ENCODE results near the gene LRTM1. TPM values are rescaled to one million over a fixed set of nuclear protein-coding genes. Genes with fewer than 3 reads are reported as not detected.

The LRTM1 gene
- total RNA-seq, 1 experiment from 2014 or later: not detected

GRCh38 chr3:54888162-54888561, 39.7 kb downstream of the LRTM1 start:
- WGBS (ENCODE audit: extremely low coverage, insufficient read length, low lambda C conversion rate): no CpG with 5 or more reads among the region's 9 CpGs
- H4K20me1 ChIP-seq (ENCODE audit: control insufficient read depth, insufficient read depth, insufficient read length): no peaks in the 10 kb centered on the region
- no peak for DNase-seq
- Mint-ChIP-seq H3K4me3 (no peak overlapping the region), H3K4me1 (peaks cover 23% of the 10 kb centered on the region in 2 experiments), H3K27ac (no peak overlapping the region), H3K36me3 (ENCODE audit: insufficient read depth in 1 of 3, low read depth in 3 of 3) (peaks cover 0 to 12% (median 10%) of the 10 kb centered on the region in 3 experiments; a peak in 4 of 7 replicates), H3K27me3 (ENCODE audit: low read depth) (no peaks in the 10 kb centered on the region), H3K9me3 (no peaks in the 10 kb centered on the region; a peak in 1 of 5 replicates)
- no peak overlapping the region for H2AK5ac ChIP-seq (ENCODE audit: insufficient read length, low read length)
- H3K23ac ChIP-seq (ENCODE audit: insufficient read length, low read depth, low read length): no peak overlapping the region
- H3K18ac ChIP-seq (ENCODE audit: insufficient read length, low read depth, low read length): no peak overlapping the region
- no peaks in the 10 kb centered on the region for H3K79me1 ChIP-seq (ENCODE audit: insufficient read depth, low read depth, low read length, poor library complexity, severe bottlenecking)
- H3T11ph ChIP-seq (ENCODE audit: low read length): no peak overlapping the region
- no peak overlapping the region for H4K5ac ChIP-seq (ENCODE audit: insufficient read length, low read depth, low read length)
- no peak overlapping the region for H2BK12ac ChIP-seq (ENCODE audit: insufficient read length, low read depth, low read length)
- no peak overlapping the region for H2BK15ac ChIP-seq (ENCODE audit: low read depth, low read length)
- no peak overlapping the region for H3K4me2 ChIP-seq (ENCODE audit: insufficient read depth, insufficient read length, low read length)
- H3K14ac ChIP-seq (ENCODE audit: insufficient read depth, low read length): no peak overlapping the region
- no peaks in the 10 kb centered on the region for H3K9me3 ChIP-seq (ENCODE audit: control insufficient read depth, low read depth, low read length)
- no peaks in the 10 kb centered on the region for H3K27me3 ChIP-seq (ENCODE audit: insufficient read depth, low read length)
- H3K4ac ChIP-seq (ENCODE audit: low read depth, low read length): no peak overlapping the region
- H3K4me1 ChIP-seq (ENCODE audit: insufficient read depth, low read length): no peaks in the 10 kb centered on the region; the same call in 1 of the 2 replicates
- no peaks in the 10 kb centered on the region for H3K23me2 ChIP-seq (ENCODE audit: insufficient read length, low read depth, low read length, poor library complexity, severe bottlenecking)
- no peak overlapping the region for H4K8ac ChIP-seq (replicated peaks; ENCODE audit: insufficient read length, low read depth, low read length)
- no peak overlapping the region for H2BK120ac ChIP-seq (ENCODE audit: low read depth, low read length, poor library complexity, severe bottlenecking)
- no peak overlapping the region for H3K27ac ChIP-seq (ENCODE audit: insufficient read length, low read depth, low read length)
- no peak overlapping the region for H2BK5ac ChIP-seq (ENCODE audit: insufficient read length, low read length)
- H2BK20ac ChIP-seq (ENCODE audit: low read depth, low read length, poor library complexity, severe bottlenecking): no peak overlapping the region
- H3K9ac ChIP-seq (ENCODE audit: extremely low read depth, insufficient read length, low read length): no peak overlapping the region
- H2AFZ ChIP-seq (ENCODE audit: low read length): no peak overlapping the region
- H3K56ac ChIP-seq (ENCODE audit: insufficient read length, low read depth, low read length): no peak overlapping the region
- H4K91ac ChIP-seq (ENCODE audit: insufficient read length, low read depth, low read length): no peak overlapping the region
- no peaks in the 10 kb centered on the region for H3K79me2 ChIP-seq (ENCODE audit: insufficient read depth, low read length)
- TF ChIP-seq, protein P1, sequence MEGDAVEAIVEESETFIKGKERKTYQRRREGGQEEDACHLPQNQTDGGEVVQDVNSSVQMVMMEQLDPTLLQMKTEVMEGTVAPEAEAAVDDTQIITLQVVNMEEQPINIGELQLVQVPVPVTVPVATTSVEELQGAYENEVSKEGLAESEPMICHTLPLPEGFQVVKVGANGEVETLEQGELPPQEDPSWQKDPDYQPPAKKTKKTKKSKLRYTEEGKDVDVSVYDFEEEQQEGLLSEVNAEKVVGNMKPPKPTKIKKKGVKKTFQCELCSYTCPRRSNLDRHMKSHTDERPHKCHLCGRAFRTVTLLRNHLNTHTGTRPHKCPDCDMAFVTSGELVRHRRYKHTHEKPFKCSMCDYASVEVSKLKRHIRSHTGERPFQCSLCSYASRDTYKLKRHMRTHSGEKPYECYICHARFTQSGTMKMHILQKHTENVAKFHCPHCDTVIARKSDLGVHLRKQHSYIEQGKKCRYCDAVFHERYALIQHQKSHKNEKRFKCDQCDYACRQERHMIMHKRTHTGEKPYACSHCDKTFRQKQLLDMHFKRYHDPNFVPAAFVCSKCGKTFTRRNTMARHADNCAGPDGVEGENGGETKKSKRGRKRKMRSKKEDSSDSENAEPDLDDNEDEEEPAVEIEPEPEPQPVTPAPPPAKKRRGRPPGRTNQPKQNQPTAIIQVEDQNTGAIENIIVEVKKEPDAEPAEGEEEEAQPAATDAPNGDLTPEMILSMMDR (conservative IDR thresholded peaks at IDR 0.05): no peak

All from H9 (cell line).